SK-N-SH treated with all-trans-retinoic acid at 6 μM for 48 hours (cell line): Measurements from ENCODE around the gene C9orf50.

Experiments used
- ATAC-seq: fragments of 200-7000 bp; cut with Tn5 transposase; 3 replicates; pipeline ENCODE4 v1.9.1; 2020; ENCODE audit warnings: mild to moderate bottlenecking, moderate library complexity
- ARNTL ChIP-seq: fragments of 450-650 bp; formaldehyde crosslinking; IDR thresholded peaks from 2 replicates; pipeline ENCODE4 v1.5.0; 2020; ENCODE audit warnings: low read depth, mild to moderate bottlenecking, moderate library complexity, borderline replicate concordance
- BACH2 ChIP-seq: fragments of 250-450 bp; sonication (Bioruptor Pico); IDR thresholded peaks from 2 replicates; pipeline ENCODE4 v1.9.0; 2021; ENCODE audit warnings: mild to moderate bottlenecking, borderline replicate concordance
- CREB5 ChIP-seq: fragments of 250-450 bp; sonication (Bioruptor Pico); IDR thresholded peaks from 2 replicates; pipeline ENCODE4 v1.5.1; 2020; ENCODE audit warnings: low read depth, mild to moderate bottlenecking, moderate library complexity
- CSDC2 ChIP-seq: fragments of 250-450 bp; sonication (Bioruptor Pico); IDR thresholded peaks from 2 replicates; pipeline ENCODE4 v1.5.0; 2020; ENCODE audit warnings: mild to moderate bottlenecking, moderate library complexity
- ESRRG ChIP-seq: fragments of 250-450 bp; sonication (Bioruptor Pico); IDR thresholded peaks from 2 replicates; pipeline ENCODE4 v1.6.1; 2021; ENCODE audit warnings: mild to moderate bottlenecking
- GLIS3 ChIP-seq: fragments of 250-450 bp; sonication (Bioruptor Pico); IDR thresholded peaks from 2 replicates; pipeline ENCODE4 v1.5.0; 2020; ENCODE audit warnings: mild to moderate bottlenecking, moderate library complexity
- OSR1 ChIP-seq: fragments of 250-450 bp; sonication (Bioruptor Pico); IDR thresholded peaks from 2 replicates; pipeline ENCODE4 v1.8.0; 2022; ENCODE audit warnings: moderate library complexity, mild to moderate bottlenecking, inconsistent platforms
- PATZ1 ChIP-seq: fragments of 250-450 bp; sonication (Bioruptor Pico); IDR thresholded peaks from 2 replicates; pipeline ENCODE4 v1.8.0; 2020; ENCODE audit warnings: mild to moderate bottlenecking, moderate library complexity, borderline replicate concordance
- POU6F1 ChIP-seq: fragments of 250-450 bp; sonication (Bioruptor Pico); IDR thresholded peaks from 2 replicates; pipeline ENCODE4 v1.8.0; 2021; ENCODE audit warnings: low read depth, mild to moderate bottlenecking, moderate library complexity, borderline replicate concordance
- RARB ChIP-seq: fragments of 250-450 bp; sonication (Bioruptor Pico); IDR thresholded peaks from 2 replicates; pipeline ENCODE4 v1.8.0; 2021; ENCODE audit warnings: mild to moderate bottlenecking, moderate library complexity
- SNAI2 ChIP-seq: fragments of 250-450 bp; sonication (Bioruptor Pico); IDR thresholded peaks from 2 replicates; pipeline ENCODE4 v1.5.0; 2020; ENCODE audit warnings: mild to moderate bottlenecking, moderate library complexity
- TCF4 ChIP-seq: fragments of 250-450 bp; sonication (Bioruptor Pico); IDR thresholded peaks from 2 replicates; pipeline ENCODE4 v1.8.0; 2021; ENCODE audit warnings: mild to moderate bottlenecking, moderate library complexity, borderline replicate concordance
- TOX ChIP-seq: fragments of 250-450 bp; sonication (Bioruptor Pico); IDR thresholded peaks from 2 replicates; pipeline ENCODE4 v1.8.0; 2021; ENCODE audit warnings: mild to moderate bottlenecking, moderate library complexity, borderline replicate concordance
- TSHZ2 ChIP-seq: fragments of 250-450 bp; sonication (Bioruptor Pico); IDR thresholded peaks from 2 replicates; pipeline ENCODE4 v1.5.0; 2020; ENCODE audit warnings: mild to moderate bottlenecking, moderate library complexity
- ZC3H10 ChIP-seq: fragments of 250-450 bp; sonication (Bioruptor Pico); IDR thresholded peaks from 2 replicates; pipeline ENCODE4 v1.5.1; 2021; ENCODE audit warnings: mild to moderate bottlenecking, moderate library complexity
- ZFP3 ChIP-seq: fragments of 250-450 bp; sonication (Bioruptor Pico); IDR thresholded peaks from 2 replicates; pipeline ENCODE4 v1.5.0; 2020; ENCODE audit warnings: mild to moderate bottlenecking, moderate library complexity
- ZFP30 ChIP-seq: fragments of 450-650 bp; formaldehyde crosslinking; IDR thresholded peaks from 2 replicates; pipeline ENCODE4 v1.5.0; 2022; ENCODE audit warnings: mild to moderate bottlenecking, moderate library complexity
- ZNF565 ChIP-seq: fragments of 450-650 bp; formaldehyde crosslinking; conservative IDR thresholded peaks from 2 replicates; pipeline ENCODE4 v1.5.0; 2020; ENCODE audit warnings: low read depth, mild to moderate bottlenecking, moderate library complexity
- ZNF70 ChIP-seq: fragments of 450-650 bp; formaldehyde crosslinking; IDR thresholded peaks from 2 replicates; pipeline ENCODE4 v1.5.0; 2020; ENCODE audit warnings: mild to moderate bottlenecking, moderate library complexity
- ZNF8 ChIP-seq: fragments of 450-650 bp; formaldehyde crosslinking; IDR thresholded peaks from 2 replicates; pipeline ENCODE4 v1.5.0; 2020; ENCODE audit warnings: mild to moderate bottlenecking, moderate library complexity
- TF ChIP-seq, protein P1 (sequence below): fragments of 250-450 bp; sonication (Bioruptor Pico); IDR thresholded peaks from 2 replicates; pipeline ENCODE4 v1.5.1; 2021; ENCODE audit warnings: mild to moderate bottlenecking, moderate library complexity

C9orf50 gene

DNA sequence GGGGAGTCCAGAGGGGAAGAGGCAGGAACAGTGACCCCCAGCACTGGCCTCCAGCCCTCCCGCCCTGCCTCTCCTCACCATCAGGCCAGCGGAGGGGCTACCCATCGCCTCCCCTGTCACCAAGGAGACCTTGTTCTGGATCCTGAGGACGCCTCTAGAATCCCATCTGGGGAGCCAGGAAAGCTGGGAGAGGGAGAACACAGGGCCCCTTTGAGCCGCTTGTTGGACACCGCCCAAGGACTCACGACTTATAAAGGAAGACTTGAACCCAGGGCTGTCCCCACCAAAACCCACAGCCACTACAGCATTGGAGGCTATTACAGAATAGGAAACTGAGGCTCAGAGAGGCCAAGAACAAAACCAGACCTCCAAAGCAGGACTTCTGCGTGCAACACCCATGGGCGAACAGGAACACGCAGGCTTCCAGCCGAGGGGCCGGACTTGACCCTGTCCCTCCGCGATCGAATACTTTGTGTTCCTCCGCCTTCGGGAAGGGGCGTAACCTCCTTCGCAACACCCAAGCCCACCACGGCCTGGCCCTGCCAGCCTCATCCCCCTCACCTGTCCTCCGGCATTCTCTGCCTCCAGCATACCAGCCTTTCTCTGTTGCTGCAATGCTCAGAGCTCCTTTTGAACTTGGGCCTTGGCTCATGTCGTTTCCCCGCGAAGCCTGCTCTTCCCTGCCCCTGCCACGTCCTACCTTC, 54.2 kb downstream of the C9orf50 start:
- ATAC-seq, result no peak
- TF ChIP-seq OSR1 (CRISPR knock-in tag) (no peak), RARB (CRISPR knock-in tag) (no peak), ARNTL (CRISPR knock-in tag) (no peak), ZC3H10 (CRISPR knock-in tag) (no peak), PATZ1 (CRISPR knock-in tag) (no peak), CSDC2 (CRISPR knock-in tag) (no peak), TOX (no peak), ZNF70 (CRISPR knock-in tag) (no peak), ZFP30 (no peak)
- TF ChIP-seq, protein P1, sequence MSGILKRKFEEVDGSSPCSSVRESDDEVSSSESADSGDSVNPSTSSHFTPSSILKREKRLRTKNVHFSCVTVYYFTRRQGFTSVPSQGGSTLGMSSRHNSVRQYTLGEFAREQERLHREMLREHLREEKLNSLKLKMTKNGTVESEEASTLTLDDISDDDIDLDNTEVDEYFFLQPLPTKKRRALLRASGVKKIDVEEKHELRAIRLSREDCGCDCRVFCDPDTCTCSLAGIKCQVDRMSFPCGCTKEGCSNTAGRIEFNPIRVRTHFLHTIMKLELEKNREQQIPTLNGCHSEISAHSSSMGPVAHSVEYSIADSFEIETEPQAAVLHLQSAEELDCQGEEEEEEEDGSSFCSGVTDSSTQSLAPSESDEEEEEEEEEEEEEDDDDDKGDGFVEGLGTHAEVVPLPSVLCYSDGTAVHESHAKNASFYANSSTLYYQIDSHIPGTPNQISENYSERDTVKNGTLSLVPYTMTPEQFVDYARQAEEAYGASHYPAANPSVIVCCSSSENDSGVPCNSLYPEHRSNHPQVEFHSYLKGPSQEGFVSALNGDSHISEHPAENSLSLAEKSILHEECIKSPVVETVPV (CRISPR knock-in tag), result no peak

DNA sequence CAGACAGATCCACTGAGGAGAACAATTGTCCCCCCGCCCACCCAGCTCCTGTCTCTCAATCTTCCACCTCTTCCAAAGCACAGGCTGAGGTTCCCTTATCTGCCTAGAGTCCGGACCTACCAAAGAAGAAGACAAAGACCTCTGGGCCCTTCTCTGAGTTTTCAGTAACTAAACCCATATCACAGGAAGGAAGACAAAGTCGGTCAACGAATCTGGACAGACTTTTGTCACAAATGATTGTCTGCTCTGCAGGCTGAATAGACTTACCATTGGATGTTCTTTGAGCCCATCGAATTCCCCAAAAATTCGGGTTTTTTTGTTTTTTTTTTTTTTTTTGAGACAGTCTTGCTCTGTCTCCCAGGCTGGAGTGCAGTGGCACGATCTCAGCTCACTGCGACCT, 58.0 kb downstream of the C9orf50 start:
- TF ChIP-seq ZNF565 (no peak), CSDC2 (CRISPR knock-in tag) (no peak), ZC3H10 (CRISPR knock-in tag) (no peak), GLIS3 (no peak), RARB (CRISPR knock-in tag) (no peak), BACH2 (CRISPR knock-in tag) (no peak), TCF4 (CRISPR knock-in tag) (no peak), ZFP30 (no peak), ARNTL (CRISPR knock-in tag) (no peak), PATZ1 (CRISPR knock-in tag) (no peak), OSR1 (CRISPR knock-in tag) (no peak), ZNF8 (CRISPR knock-in tag) (no peak), CREB5 (CRISPR knock-in tag) (no peak)
- TF ChIP-seq, protein P1 (CRISPR knock-in tag), result no peak
- no peak for ATAC-seq

DNA sequence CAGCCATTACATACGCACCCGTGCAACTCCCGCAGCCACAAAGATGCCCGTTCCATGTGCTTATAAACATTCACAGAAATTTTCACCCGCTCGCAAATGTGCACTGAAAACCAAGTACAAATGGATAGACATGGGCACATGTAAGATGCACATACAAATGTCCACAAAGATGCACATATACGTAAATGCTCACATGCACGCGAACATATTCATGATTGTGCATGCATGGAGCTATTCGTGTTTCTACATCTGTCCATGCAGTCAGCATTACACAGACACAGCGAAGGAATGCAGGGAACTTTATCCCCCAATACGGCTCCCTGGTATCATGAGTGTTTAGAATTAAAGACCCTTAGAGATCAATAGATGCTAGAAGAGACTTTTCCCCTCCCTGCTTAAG, 58.4 kb downstream of the C9orf50 start:
- ATAC-seq, result no peak
- no peak for TF ChIP-seq ESRRG
- TF ChIP-seq TSHZ2 (CRISPR knock-in tag), result no peak
- TF ChIP-seq CSDC2 (CRISPR knock-in tag), result no peak
- no peak for TF ChIP-seq TCF4 (CRISPR knock-in tag)
- TF ChIP-seq POU6F1 (CRISPR knock-in tag), result no peak
- no peak for TF ChIP-seq TOX
- no peak for TF ChIP-seq BACH2 (CRISPR knock-in tag)
- TF ChIP-seq ZNF565, result no peak
- TF ChIP-seq PATZ1 (CRISPR knock-in tag), result no peak
- TF ChIP-seq SNAI2 (CRISPR knock-in tag), result no peak
- no peak for TF ChIP-seq OSR1 (CRISPR knock-in tag)
- no peak for TF ChIP-seq ZFP3 (CRISPR knock-in tag)
- TF ChIP-seq ZC3H10 (CRISPR knock-in tag), result no peak
